ENCODE data around the gene DMRTB1. TPM values are rescaled to one million over a fixed set of nuclear protein-coding genes. Genes with fewer than 3 reads are reported as not detected.
A peak's percentile ranks its signal among the peaks of the same experiment; 100 is the strongest.

The DMRTB1 gene
- total RNA-seq, 1 donor from 2014 or later: not detected

DNA sequence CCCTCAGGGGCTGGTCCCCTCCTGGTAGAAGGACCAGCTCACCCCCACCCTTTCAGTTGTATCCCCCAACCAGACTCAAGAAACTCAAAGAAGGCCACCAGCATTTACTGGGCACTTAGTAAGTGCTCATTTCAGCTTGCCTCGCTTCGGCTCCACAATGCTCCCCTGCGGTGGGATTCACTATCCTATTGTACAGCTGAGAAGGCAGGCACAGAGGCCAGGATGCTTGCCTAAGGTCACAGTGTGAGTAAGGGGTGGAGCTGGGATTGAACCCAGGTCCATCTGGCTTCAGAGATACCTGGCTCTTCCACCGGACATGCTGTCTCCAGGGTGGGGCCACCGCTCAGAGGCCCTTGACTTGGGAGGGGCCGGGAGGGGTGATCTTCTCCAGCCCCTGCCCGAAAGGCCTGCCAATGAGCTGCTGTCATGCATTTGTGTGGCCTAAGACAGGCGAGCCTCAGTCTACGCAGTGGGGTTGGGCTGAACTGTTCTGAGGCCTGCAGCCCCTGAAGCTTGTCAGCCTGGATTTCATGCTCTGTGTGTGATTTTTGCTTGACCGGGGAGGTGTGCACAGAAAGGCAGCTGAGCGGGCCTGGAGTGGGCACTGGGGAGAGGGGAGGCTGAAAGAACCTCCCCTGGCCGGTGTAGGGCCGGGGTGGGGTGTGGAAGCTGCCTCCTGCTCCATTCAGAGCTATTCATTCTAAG lies 48.1 kb downstream of the DMRTB1 start:
- Mint-ChIP-seq H3K4me3 (no peak overlapping the region), H3K4me1 (ENCODE audit: unreplicated experiment) (peaks cover 26% of the 10 kb centered on the region), H3K9me3 (no peaks in the 10 kb centered on the region), H3K27ac (peak overlapping the region; percentile 72), H3K36me3 (no peaks in the 10 kb centered on the region), H3K27me3 (no peaks in the 10 kb centered on the region)
- DNase-seq (ENCODE audit: extremely low spot score, unreplicated experiment): no peak
- TF ChIP-seq, protein P1, sequence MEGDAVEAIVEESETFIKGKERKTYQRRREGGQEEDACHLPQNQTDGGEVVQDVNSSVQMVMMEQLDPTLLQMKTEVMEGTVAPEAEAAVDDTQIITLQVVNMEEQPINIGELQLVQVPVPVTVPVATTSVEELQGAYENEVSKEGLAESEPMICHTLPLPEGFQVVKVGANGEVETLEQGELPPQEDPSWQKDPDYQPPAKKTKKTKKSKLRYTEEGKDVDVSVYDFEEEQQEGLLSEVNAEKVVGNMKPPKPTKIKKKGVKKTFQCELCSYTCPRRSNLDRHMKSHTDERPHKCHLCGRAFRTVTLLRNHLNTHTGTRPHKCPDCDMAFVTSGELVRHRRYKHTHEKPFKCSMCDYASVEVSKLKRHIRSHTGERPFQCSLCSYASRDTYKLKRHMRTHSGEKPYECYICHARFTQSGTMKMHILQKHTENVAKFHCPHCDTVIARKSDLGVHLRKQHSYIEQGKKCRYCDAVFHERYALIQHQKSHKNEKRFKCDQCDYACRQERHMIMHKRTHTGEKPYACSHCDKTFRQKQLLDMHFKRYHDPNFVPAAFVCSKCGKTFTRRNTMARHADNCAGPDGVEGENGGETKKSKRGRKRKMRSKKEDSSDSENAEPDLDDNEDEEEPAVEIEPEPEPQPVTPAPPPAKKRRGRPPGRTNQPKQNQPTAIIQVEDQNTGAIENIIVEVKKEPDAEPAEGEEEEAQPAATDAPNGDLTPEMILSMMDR (conservative IDR thresholded peaks at IDR 0.05): no peak

DNA sequence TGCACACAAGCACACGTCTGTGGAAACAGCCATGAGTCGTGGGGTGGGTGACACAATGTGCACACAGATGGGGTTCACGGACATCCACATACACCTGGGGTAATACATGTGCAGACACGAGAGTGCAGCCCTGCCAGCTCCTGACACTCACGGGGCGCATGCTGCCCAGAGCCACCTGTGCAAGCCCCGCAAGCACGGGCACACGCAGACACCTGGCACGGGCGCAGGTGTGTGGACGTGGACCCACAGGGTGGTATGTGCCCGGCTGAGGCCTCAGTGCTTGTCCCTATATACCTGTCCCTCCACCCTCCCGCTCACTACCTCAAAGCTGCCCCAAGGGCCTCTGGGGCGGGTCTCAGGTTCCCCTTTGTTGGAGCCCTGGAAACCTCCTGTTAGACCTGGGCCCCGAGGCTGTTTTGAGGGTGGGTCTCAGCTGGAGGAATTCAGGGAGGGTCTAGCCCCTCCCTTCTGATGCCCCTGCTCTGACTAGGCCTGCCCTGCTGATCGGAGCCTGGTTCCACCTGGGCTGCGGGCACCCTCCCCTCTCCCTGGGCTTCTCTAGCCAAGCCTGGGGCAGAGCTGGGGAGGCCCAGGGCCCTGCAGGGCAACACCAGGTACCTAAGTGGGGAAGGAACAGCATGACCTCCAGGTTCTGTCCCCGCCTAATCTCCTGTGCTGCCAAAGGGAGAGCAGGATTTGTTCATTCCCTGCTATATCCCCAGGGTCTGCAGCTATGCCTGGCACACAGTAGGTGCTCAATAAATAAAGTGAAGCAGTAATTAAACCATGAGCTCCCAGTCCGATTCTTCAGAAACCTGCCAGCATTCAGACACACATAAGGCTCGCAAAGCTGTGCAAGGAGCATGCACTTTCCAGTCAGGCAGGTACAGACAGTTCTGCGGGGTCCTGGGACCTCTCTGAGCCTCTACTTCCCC lies 49.1 kb downstream of the DMRTB1 start:
- Mint-ChIP-seq H3K27me3 (no peaks in the 10 kb centered on the region), H3K36me3 (no peaks in the 10 kb centered on the region), H3K4me1 (ENCODE audit: unreplicated experiment) (peaks cover 37% of the 10 kb centered on the region), H3K27ac (peak overlapping the region; percentile 72), H3K4me3 (no peak overlapping the region), H3K9me3 (no peaks in the 10 kb centered on the region)
- DNase-seq (ENCODE audit: extremely low spot score, unreplicated experiment): no peak
- TF ChIP-seq, protein P1 (conservative IDR thresholded peaks at IDR 0.05): no peak

DNA sequence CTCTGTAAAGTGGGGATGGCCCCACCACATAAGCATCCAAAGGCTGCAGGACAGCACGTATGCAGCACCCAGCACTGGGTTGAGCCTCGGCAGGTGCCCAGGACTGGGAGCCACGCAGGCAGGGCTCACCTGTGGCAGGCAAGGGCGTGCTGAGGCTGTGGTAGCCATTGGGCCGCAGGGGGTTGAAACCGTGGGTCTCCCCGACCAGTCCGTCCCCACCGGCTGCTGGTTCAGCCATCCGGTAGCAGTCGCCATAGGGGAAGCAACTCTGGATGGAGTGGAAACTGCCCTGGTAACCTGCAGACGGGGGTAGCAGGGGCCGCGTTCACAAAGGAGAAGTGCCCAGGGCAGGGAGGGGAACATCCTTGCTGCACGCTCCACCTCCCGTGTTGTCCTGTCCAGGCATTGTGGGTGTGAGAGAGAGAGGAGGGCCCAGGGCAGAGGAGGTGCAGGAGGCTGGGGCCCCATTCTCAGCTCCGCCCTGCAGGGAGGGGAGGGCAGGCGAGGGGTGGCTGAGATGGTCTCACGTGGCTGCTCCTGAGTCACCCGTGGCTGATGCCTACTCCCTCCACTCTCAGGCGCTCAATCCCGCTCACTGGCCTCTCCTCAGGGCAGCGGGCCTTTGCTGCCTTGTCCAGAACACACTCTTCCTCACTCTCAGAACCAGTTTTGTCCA lies 49.9 kb downstream of the DMRTB1 start:
- Mint-ChIP-seq H3K4me3 (no peak overlapping the region), H3K27ac (peak overlapping the region; percentile 65)
- TF ChIP-seq, protein P1 (conservative IDR thresholded peaks at IDR 0.05): no peak

DNA sequence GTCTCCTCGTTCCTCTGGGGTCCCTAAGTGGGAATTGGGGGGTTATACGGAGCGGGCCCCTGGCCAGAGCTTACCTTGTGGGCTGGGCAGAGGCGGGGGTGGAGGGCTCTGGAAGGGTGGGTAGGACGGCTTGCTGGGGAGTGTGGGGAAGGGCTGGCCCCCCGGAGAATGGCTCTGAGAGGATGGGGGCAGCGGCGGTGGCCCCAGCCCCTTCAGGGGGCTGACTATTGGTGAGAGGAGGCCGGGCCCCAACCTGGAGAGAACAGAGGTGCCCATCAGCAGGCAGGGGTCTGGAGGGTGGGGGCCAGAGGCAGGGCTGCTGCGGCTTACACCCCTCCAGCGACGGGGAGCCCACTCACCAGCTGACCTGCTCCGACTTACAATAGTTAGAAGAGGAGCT lies 50.6 kb downstream of the DMRTB1 start:
- TF ChIP-seq, protein P1 (conservative IDR thresholded peaks at IDR 0.05): no peak
- Mint-ChIP-seq H3K27ac (peak overlapping the region; percentile 64), H3K36me3 (no peaks in the 10 kb centered on the region), H3K27me3 (no peaks in the 10 kb centered on the region), H3K4me1 (ENCODE audit: unreplicated experiment) (peaks cover 33% of the 10 kb centered on the region), H3K9me3 (no peaks in the 10 kb centered on the region), H3K4me3 (no peak overlapping the region)
- no peak for DNase-seq (ENCODE audit: extremely low spot score, unreplicated experiment)

More for the DNA sequence above, 49.9 kb downstream of the DMRTB1 start:
- DNase-seq (ENCODE audit: extremely low spot score, unreplicated experiment): no peak
- no peaks in the 10 kb centered on the region for H3K27me3 Mint-ChIP-seq
- no peaks in the 10 kb centered on the region for H3K9me3 Mint-ChIP-seq
- peaks cover 33% of the 10 kb centered on the region for H3K4me1 Mint-ChIP-seq (ENCODE audit: unreplicated experiment)
- H3K36me3 Mint-ChIP-seq: no peaks in the 10 kb centered on the region

DNA sequence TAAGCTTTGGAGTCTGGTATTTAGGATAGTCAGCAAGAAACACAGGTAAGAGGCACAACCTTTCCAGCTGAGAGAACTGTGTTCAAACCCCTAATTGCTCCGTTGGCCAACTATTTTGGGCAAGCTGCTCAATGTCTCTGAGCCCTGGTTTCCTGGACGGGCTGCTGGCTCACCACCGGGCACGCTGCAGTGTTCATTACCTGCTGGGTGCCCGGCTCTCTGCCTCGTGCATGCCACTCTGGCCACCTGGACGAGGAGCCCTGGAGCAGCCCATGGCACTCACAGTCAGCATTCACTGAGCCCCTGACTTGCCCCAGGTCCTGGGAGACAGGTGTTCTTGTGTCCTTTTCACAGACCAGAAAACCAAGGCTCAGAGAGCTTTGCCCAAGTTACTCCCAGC lies 51.0 kb downstream of the DMRTB1 start:
- no peaks in the 10 kb centered on the region for H3K27me3 Mint-ChIP-seq
- peaks cover 33% of the 10 kb centered on the region for H3K4me1 Mint-ChIP-seq (ENCODE audit: unreplicated experiment)
- no peaks in the 10 kb centered on the region for H3K9me3 Mint-ChIP-seq
- TF ChIP-seq, protein P1 (conservative IDR thresholded peaks at IDR 0.05): no peak
- no peak overlapping the region for H3K4me3 Mint-ChIP-seq
- H3K27ac Mint-ChIP-seq: no peak overlapping the region
- no peak for DNase-seq (ENCODE audit: extremely low spot score, unreplicated experiment)
- no peaks in the 10 kb centered on the region for H3K36me3 Mint-ChIP-seq

Data from type B pancreatic cell (in vitro differentiated cells).